ENCODE measurements around the gene MIA3. TPM values are rescaled to one million over a fixed set of nuclear protein-coding genes. Genes with fewer than 3 reads are reported as not detected.

MIA3 gene
- polyA plus RNA-seq, 1 donor from 2014 or later, result 26.9 TPM

- Histone ChIP-seq H3K27ac (ENCODE audit: low read length) (no peak overlapping the region), H4K20me1 (ENCODE audit: insufficient read depth) (no peaks in the 10 kb centered on the region), H3F3A (ENCODE audit: insufficient read depth, low read length, poor library complexity, severe bottlenecking) (no peaks in the 10 kb centered on the region), H3K79me2 (replicated peaks; ENCODE audit: insufficient read depth, low read length) (peaks cover 49% of the 10 kb centered on the region), H3K9ac (ENCODE audit: low read length) (no peak overlapping the region), H3K9me2 (ENCODE audit: insufficient read depth, low read length) (no peaks in the 10 kb centered on the region), H3K4me3 (ENCODE audit: low read length) (no peak overlapping the region), H2AFZ (ENCODE audit: low read depth, low read length) (no peak overlapping the region), H3K9me3 (ENCODE audit: low read length) (no peaks in the 10 kb centered on the region), H3K36me3 (ENCODE audit: insufficient read depth, low read length) (no peaks in the 10 kb centered on the region), H3K27me3 (ENCODE audit: insufficient read depth, low read depth, low read length) (no peaks in the 10 kb centered on the region), H3K4me2 (ENCODE audit: low read length) (no peak overlapping the region)
- TF ChIP-seq RAD21 (conservative IDR thresholded peaks at IDR 0.05), result no peak
These were observed 91.8 kb downstream of the MIA3 start for GRCh38 chr1:222709700-222710153.

DNA sequence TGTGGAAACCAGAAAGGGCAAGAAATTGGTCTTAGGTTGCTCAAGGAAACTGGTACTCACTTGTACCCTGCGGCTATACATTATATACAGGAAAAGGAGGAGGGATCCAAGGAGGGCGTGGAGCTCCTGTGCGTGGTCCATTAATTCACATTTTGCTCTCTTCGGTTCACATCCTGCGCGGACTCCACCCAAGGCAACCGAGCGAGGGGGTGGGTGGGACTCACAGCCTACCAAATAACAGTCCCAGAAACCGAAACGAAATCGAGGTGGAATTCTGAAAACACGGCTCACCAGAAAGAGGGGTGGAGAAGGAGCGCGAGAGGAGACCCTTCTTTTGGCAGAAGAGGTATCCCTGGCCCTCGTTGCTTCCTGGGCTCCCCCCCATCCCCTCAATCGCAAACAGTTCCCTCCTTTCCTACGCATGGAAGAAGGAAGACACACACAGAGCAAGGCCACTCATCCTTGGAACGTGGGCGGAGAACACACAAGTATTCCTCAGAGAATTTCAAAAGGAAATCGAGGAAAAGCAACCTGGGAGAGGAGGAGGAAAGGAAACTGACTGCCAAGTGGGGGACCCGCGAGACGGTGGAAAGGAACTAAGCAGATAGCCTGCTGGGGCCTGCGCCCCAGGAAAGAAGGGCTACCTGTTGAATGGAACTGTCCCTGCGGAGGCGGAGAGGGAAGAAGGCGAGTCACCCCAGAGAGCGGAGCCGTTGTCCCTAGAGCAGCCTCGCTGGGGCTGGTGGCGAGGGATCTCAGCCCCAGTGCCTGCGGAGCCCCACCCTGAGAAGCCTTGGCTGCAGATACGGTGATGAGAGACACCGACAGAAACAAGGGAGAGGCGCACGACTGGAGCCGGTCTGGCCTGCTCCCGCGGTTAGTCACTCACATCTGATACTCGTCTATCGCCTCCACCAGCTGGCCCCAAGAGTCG, 93.7 kb downstream of the MIA3 start:
- peak overlapping the region; percentile 50 for H3K27ac ChIP-seq (ENCODE audit: low read length)
- peak overlapping the region; percentile 77 for H3K4me3 ChIP-seq (ENCODE audit: low read length)
- H3K79me2 ChIP-seq (replicated peaks; ENCODE audit: insufficient read depth, low read length), result peaks cover 45% of the 10 kb centered on the region
- H3K9ac ChIP-seq (ENCODE audit: low read length), result peak overlapping the region; percentile 61
- no peaks in the 10 kb centered on the region for H4K20me1 ChIP-seq (ENCODE audit: insufficient read depth)
- peak overlapping the region; percentile 76 for H3K4me2 ChIP-seq (ENCODE audit: low read length)
- H3K27me3 ChIP-seq (ENCODE audit: insufficient read depth, low read depth, low read length), result no peaks in the 10 kb centered on the region
- no peaks in the 10 kb centered on the region for H3K9me2 ChIP-seq (ENCODE audit: insufficient read depth, low read length)
- H3K9me3 ChIP-seq (ENCODE audit: low read length), result no peaks in the 10 kb centered on the region
- no peaks in the 10 kb centered on the region for H3F3A ChIP-seq (ENCODE audit: insufficient read depth, low read length, poor library complexity, severe bottlenecking)
- peak; percentile 12 for TF ChIP-seq RAD21 (conservative IDR thresholded peaks at IDR 0.05)
- no peak for TF ChIP-seq SMC3 (conservative IDR thresholded peaks at IDR 0.05; ENCODE audit: poor library complexity)
- peak; percentile 68 for TF ChIP-seq MXI1 (conservative IDR thresholded peaks at IDR 0.05; ENCODE audit: poor library complexity, severe bottlenecking)
- peak overlapping the region; percentile 65 for H2AFZ ChIP-seq (ENCODE audit: low read depth, low read length)
- no peaks in the 10 kb centered on the region for H3K36me3 ChIP-seq (ENCODE audit: insufficient read depth, low read length)

GRCh38 chr1:222712253-222713090, 94.6 kb downstream of the MIA3 start, which contains the start of the genes AIDA and BROX:
Gene AIDA (minus strand): TSS chr1:222712491. CDS start chr1:222712317, 174 bp downstream.
Gene BROX (plus strand): TSS chr1:222712564. CDS start chr1:222715700, 3,136 bp downstream.
- H4K20me1 ChIP-seq (ENCODE audit: insufficient read depth), result no peaks in the 10 kb centered on the region
- peak within 1 kb of the TSS; percentile 94 for H2AFZ ChIP-seq (ENCODE audit: low read depth, low read length)
- H3K36me3 ChIP-seq (ENCODE audit: insufficient read depth, low read length), result no peaks in the 10 kb centered on the region
- H3K27me3 ChIP-seq (ENCODE audit: insufficient read depth, low read depth, low read length), result no peaks in the 10 kb centered on the region
- no peak for TF ChIP-seq RAD21 (conservative IDR thresholded peaks at IDR 0.05)
- peak; percentile 61 for TF ChIP-seq MXI1 (conservative IDR thresholded peaks at IDR 0.05; ENCODE audit: poor library complexity, severe bottlenecking)
- peak; percentile 22 for TF ChIP-seq EP300 (conservative IDR thresholded peaks at IDR 0.05; ENCODE audit: poor library complexity, severe bottlenecking)
- TF ChIP-seq POLR2AphosphoS5 (IDR thresholded peaks at IDR 0.05), result peak; percentile 22
- TF ChIP-seq REST (IDR thresholded peaks at IDR 0.05; ENCODE audit: borderline replicate concordance), result peak; percentile 19
- H3K27ac ChIP-seq (ENCODE audit: low read length), result peak within 1 kb of the TSS; percentile 95
- H3K9me3 ChIP-seq (ENCODE audit: low read length), result no peaks in the 10 kb centered on the region
- H3K79me2 ChIP-seq (replicated peaks; ENCODE audit: insufficient read depth, low read length), result peaks cover 36% of the 10 kb centered on the region
- no peaks in the 10 kb centered on the region for H3F3A ChIP-seq (ENCODE audit: insufficient read depth, low read length, poor library complexity, severe bottlenecking)
- peak within 1 kb of the TSS; percentile 76 for H3K4me2 ChIP-seq (ENCODE audit: low read length)
- H3K4me3 ChIP-seq (ENCODE audit: low read length), result peak within 1 kb of the TSS; percentile 77
- peak within 1 kb of the TSS; percentile 86 for H3K9ac ChIP-seq (ENCODE audit: low read length)
- H3K9me2 ChIP-seq (ENCODE audit: insufficient read depth, low read length), result no peaks in the 10 kb centered on the region

Data from neural cell (in vitro differentiated cells).